GM21367 (cell line): ENCODE measurements around the gene MRPL23.

Experiments
- ATAC-seq: cut with Tn5 transposase; IDR thresholded peaks from one replicate; pipeline ENCODE4 v1.9.1; 2021; ENCODE audit not compliant: unreplicated experiment

Gene MRPL23

DNA sequence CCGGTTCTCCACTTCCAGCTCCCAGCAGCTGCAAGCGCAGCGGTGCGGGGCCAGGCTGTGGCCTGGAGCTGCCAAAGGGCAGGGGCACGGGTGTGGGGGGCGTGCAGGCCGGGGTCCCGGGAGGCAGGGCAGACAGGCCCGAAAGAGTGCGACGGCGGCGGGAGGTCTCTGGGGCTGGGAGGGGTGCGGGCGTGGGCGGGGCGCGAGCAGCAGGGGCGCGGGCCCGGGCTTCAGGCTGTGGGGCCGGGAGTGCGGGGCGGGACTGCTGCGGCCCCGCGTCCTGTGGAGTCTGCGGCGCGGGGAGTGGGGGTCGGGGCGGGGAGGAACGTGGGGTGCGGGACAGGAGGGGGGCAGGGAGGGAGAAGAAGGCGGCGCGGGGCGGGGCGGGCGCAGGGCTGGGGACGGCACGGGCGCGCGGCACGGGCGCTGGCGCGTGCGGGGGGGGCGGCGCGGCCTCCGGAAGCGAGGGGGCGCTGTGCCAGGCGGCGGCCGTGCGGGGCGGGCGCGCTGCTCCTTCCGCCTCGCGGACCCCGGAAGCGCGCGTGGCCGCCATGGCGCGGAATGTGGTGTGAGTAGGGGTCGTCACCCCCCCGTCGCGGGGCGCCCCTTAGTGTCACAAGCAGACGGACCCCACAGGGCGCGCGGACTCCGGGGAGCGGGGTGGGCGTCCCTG lies at the start of gene MRPL23:
MRPL23 (plus strand) TSS at position 521 of the 673 bp plus-strand sequence; CDS start at position 552, 31 bp downstream.
- ATAC-seq = no peak

GRCh38 chr11:1899090-1899489 lies 48.0 kb upstream of the MRPL23 start:
- no peak for ATAC-seq

DNA sequence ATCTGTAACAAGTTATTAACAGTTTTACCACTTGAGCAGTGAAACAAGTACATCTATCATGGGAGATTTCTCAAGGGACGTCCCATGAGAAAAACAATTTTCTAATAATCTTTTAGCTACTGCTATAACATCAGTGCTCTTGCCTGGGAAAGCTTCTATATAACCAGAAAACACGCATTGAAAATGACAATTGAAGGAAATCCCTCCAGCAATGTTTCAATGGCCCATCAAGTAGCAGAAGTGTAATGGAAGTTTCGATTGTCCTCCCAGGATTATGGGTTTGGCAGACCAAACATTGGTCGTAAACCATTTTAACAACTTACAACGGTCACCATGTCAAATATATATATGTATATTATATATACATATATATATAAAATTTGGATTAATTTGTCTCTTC lies 47.4 kb upstream of the MRPL23 start:
- ATAC-seq = no peak

DNA sequence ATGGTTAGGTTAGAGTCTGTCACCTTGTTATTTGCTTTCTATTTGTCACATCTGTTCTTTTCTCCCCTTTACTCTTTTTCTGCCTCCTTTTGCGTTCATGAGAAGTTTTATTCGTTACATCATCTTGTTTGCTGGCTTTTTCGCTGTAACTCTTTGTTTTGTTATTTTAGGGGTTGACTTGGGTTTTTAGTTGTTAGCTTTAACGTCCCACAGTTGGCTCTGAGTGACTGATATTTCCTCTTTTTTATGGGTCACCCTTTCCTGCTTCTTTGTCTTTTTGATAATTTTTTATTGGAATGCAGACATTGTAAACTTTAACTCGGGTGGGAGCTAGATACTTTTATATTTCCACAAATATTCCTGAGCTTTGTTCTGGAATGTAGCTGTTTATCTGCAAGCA lies 41.0 kb upstream of the MRPL23 start:
- ATAC-seq = no peak

GRCh38 chr11:1906611-1907423 lies 40.3 kb upstream of the MRPL23 start:
- ATAC-seq = no peak

DNA sequence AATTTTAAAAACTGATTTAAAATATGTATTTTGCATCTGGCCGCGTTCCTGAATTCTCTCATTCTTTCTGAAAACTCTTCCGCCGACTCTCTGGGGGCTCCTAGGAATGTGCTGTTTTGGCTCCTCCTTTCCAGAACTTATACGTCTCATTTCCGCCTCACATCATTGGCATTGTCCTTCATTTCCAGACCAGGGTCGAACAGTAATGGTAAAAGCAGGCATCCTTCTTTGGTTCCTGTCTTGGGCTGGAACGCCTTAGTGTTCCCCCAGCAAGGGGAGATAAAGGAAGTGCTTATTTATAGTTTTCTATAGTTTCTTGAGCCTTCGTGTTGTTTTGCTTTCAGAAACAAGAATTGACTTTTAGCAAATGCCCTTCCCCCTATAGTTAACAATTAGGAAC lies 38.5 kb upstream of the MRPL23 start:
- no peak for ATAC-seq

DNA sequence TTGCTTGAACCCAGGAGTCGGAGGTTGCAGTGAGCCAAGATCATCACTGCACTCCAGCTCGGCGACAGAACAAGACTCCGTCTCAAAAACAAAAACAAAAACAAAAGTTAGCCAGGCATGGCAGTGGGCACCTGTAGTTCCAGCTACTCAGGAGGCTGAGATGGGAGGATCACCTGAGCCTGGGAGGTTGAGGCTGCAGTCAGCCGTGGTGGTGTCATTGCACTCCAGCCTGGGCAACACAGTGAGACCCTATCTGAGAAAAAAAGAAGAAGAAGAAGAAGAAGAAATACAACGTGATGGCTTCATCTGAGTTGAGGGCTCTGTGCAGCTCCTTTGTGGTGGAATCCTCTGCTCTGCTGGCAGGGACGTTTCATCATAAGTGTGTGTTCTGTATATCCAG lies 37.6 kb upstream of the MRPL23 start:
- ATAC-seq = no peak

- ATAC-seq = no peak
Observed at GRCh38 chr11:1912289-1912878, 34.7 kb upstream of the MRPL23 start.

GRCh38 chr11:1913271-1914060 lies 33.7 kb upstream of the MRPL23 start:
- no peak for ATAC-seq

GRCh38 chr11:1915795-1916131 lies 31.4 kb upstream of the MRPL23 start:
- no peak for ATAC-seq

DNA sequence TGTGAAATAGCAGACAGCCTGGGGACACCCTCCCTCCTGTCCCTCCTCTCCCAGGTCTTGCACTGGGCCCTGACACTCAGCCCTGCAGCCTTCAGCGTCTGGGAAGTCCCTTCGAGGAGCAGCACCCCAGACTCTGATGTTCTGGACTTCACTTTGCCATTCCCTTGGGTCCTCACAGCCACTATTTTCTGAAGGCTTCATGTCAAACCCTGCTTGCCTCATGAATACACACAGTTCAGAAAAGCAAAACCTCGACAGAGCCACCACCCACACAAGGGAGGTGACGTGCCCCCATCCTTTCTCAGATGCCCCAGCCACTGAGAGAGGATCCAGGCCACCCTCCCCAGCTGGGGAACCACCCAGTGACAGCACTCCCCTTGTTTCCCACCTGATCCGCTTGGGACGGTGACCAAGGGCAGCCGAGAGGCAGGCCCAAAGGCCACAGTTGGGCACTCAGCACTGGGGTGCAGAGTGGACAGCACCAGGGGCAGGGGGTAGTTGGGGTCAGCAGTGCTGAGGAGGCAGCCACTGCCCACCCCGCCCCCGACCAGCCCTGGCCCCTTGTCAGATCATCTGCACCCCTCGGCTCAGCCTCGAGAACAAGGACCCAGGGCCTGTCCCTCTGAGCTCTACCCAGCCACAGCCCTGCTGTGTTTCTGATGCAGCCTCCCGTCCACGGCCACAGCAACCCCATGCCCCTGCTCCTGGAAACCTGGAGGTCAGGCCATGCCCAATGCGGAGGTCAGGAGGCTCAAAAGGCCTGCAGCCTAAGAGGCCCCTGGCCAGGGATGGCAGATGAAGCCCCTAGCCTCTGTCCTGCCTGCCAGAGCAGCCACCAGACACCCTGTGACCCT lies 30.8 kb upstream of the MRPL23 start:
- no peak for ATAC-seq

GRCh38 chr11:1916986-1917522 lies 30.1 kb upstream of the MRPL23 start:
- ATAC-seq = no peak

DNA sequence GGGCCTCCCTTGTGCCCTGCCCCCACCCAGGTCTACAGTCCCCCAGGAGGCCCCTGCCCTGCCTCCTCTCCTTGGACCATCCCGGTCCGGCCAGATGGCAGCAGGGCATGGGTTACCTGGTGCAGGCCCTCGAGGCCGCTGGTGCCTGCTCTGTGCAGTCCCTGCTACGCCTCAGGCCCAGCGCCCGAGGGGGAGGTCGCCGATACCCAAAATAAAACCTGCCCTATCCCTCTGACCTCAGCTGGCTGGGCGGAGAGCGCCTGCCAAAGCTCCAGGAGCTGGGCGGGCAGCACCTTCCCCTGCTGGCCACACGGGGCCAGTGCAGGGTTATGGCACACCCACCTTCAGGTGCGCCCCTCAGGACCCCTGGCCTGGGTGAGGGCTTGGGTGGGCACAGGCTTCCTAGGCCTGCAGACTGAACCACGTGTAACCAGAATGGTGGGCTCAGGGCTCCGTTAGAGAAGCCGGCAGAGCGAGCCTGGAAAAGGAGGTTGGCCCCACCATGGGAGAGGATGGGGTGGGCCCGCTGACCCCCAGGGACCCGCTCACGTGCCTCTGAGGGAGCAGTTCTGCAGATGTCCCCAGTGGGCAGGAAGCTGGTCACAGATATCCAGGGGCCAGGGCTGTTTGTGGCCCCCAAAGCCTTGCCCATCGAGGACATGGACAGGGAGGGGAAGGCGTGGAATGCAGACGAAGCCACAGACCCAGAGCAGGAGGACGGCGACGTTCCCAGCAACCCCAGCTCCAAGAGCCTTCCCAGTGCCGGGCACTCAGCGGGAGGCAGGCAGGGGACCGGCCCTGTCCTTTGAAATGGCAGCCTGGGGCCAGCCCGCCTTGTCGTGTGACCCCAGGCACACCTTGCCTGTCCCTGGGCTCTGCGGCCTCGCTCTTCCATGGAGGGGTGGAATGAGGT lies 29.4 kb upstream of the MRPL23 start:
- no peak for ATAC-seq

GRCh38 chr11:1918436-1919315 lies 28.5 kb upstream of the MRPL23 start:
- ATAC-seq = no peak

- no peak for ATAC-seq
Observed at GRCh38 chr11:1919391-1920127, 27.6 kb upstream of the MRPL23 start, which contains the start of gene TNNT3. TNNT3 (plus strand) TSS chr11:1919703; CDS start chr11:1922875, 3,172 bp downstream.

GRCh38 chr11:1920128-1920908 lies 26.8 kb upstream of the MRPL23 start:
- no peak for ATAC-seq
